ENCODE measurements around the gene VRTN. TPM values are rescaled to one million over a fixed set of nuclear protein-coding genes. Genes with fewer than 3 reads are reported as not detected.

The VRTN gene
- total and polyA plus RNA-seq, 2 of the 13 experiments (the other 11 are each of a cell fraction or from before 2014, with no cell fraction given): not detected

DNA sequence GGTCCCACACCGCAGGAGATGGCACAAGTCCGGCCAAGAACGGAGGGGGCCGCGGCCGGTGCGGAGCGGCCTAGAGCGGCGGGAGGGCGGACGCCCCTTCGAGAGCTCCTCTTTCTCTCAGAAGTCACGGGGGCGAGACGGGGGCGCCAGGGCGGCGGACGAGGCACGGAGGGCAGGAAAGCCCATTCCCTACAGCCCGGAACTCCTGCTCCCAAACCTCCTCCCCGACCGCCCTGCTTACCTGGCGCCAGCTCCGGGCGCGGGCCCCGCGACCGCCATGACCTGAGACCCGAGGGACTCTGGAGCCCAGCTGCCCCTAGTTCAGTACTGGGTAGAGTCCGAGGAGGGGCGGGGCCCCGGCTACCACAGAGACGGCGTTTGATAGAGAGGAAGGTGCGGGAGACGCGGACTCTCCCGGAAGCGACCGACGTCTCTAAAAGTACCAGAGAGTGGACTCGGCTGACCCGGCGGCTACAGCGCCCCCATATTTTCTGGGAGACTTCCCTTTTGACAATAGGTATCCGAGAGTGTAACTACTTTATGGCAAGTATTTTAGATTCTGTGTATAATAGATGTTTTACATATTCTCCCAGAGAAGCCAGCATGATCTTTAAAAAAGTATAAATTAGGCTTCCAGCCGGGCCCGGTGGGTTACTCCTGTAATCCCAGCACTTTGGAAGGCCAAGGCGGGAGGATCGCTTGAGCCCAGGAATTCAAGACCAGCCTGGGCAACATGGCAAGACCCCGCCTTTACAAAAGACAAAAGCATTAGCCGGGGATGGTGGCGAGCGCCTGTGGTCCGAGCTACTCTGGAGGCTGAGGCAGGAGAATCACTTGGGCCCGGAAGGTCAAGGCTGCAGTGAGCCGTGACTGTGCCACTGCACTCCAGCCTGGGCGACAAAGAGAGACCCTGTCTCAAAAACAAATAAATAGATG, 45.4 kb upstream of the VRTN start, which contains the start of gene ABCD4 (continued):
- TF ChIP-seq, protein P1, sequence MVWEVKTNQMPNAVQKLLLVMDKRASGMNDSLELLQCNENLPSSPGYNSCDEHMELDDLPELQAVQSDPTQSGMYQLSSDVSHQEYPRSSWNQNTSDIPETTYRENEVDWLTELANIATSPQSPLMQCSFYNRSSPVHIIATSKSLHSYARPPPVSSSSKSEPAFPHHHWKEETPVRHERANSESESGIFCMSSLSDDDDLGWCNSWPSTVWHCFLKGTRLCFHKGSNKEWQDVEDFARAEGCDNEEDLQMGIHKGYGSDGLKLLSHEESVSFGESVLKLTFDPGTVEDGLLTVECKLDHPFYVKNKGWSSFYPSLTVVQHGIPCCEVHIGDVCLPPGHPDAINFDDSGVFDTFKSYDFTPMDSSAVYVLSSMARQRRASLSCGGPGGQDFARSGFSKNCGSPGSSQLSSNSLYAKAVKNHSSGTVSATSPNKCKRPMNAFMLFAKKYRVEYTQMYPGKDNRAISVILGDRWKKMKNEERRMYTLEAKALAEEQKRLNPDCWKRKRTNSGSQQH (CRISPR knock-in tag; IDR thresholded peaks at IDR 0.05; ENCODE audit: low read depth): no peak
- TF ChIP-seq SMYD3 (CRISPR knock-in tag; IDR thresholded peaks at IDR 0.05) (no peak), ZNF724P (CRISPR knock-in tag; IDR thresholded peaks at IDR 0.05; ENCODE audit: borderline replicate concordance) (0 out of 2 replicates have a peak, but pooled peaks have one; percentile 61), ZFP36L2 (CRISPR knock-in tag; IDR thresholded peaks at IDR 0.05) (no peak), ZNF781 (CRISPR knock-in tag; IDR thresholded peaks at IDR 0.05; ENCODE audit: borderline replicate concordance, not compliant biosample characterization) (peak; percentile 57), ZNF256 (CRISPR knock-in tag; conservative IDR thresholded peaks at IDR 0.05) (no peak; the same call in 1 of the 2 replicates), MIER2 (CRISPR knock-in tag; IDR thresholded peaks at IDR 0.05) (no peak), TAF15 (IDR thresholded peaks at IDR 0.05; ENCODE audit: low read depth, low read length, poor library complexity, severe bottlenecking) (no peak), FOXM1 (CRISPR knock-in tag; IDR thresholded peaks at IDR 0.05) (no peak), HNRNPK (IDR thresholded peaks at IDR 0.05; ENCODE audit: low read depth, low read length, poor library complexity, severe bottlenecking) (peak; percentile 38), ARID2 (CRISPR knock-in tag; IDR thresholded peaks at IDR 0.05; ENCODE audit: borderline replicate concordance) (no peak), RFX5 (IDR thresholded peaks at IDR 0.05; ENCODE audit: low read depth, low read length) (no peak), ZNF282 (IDR thresholded peaks at IDR 0.05; ENCODE audit: partially characterized antibody) (no peak), ZNF749 (CRISPR knock-in tag; IDR thresholded peaks at IDR 0.05; ENCODE audit: borderline replicate concordance) (no peak)
- TF ChIP-seq, protein P2, sequence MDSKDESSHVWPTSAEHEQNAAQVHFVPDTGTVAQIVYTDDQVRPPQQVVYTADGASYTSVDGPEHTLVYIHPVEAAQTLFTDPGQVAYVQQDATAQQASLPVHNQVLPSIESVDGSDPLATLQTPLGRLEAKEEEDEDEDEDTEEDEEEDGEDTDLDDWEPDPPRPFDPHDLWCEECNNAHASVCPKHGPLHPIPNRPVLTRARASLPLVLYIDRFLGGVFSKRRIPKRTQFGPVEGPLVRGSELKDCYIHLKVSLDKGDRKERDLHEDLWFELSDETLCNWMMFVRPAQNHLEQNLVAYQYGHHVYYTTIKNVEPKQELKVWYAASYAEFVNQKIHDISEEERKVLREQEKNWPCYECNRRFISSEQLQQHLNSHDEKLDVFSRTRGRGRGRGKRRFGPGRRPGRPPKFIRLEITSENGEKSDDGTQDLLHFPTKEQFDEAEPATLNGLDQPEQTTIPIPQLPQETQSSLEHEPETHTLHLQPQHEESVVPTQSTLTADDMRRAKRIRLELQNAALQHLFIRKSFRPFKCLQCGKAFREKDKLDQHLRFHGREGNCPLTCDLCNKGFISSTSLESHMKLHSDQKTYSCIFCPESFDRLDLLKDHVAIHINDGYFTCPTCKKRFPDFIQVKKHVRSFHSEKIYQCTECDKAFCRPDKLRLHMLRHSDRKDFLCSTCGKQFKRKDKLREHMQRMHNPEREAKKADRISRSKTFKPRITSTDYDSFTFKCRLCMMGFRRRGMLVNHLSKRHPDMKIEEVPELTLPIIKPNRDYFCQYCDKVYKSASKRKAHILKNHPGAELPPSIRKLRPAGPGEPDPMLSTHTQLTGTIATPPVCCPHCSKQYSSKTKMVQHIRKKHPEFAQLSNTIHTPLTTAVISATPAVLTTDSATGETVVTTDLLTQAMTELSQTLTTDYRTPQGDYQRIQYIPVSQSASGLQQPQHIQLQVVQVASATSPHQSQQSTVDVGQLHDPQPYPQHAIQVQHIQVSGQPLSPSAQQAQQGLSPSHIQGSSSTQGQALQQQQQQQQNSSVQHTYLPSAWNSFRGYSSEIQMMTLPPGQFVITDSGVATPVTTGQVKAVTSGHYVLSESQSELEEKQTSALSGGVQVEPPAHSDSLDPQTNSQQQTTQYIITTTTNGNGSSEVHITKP (CRISPR knock-in tag; IDR thresholded peaks at IDR 0.05; ENCODE audit: low read depth): no peak
- TF ChIP-seq, protein P3, sequence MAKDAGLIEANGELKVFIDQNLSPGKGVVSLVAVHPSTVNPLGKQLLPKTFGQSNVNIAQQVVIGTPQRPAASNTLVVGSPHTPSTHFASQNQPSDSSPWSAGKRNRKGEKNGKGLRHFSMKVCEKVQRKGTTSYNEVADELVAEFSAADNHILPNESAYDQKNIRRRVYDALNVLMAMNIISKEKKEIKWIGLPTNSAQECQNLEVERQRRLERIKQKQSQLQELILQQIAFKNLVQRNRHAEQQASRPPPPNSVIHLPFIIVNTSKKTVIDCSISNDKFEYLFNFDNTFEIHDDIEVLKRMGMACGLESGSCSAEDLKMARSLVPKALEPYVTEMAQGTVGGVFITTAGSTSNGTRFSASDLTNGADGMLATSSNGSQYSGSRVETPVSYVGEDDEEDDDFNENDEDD (CRISPR knock-in tag; IDR thresholded peaks at IDR 0.05; ENCODE audit: borderline replicate concordance): no peak
- TF ChIP-seq, protein P4, sequence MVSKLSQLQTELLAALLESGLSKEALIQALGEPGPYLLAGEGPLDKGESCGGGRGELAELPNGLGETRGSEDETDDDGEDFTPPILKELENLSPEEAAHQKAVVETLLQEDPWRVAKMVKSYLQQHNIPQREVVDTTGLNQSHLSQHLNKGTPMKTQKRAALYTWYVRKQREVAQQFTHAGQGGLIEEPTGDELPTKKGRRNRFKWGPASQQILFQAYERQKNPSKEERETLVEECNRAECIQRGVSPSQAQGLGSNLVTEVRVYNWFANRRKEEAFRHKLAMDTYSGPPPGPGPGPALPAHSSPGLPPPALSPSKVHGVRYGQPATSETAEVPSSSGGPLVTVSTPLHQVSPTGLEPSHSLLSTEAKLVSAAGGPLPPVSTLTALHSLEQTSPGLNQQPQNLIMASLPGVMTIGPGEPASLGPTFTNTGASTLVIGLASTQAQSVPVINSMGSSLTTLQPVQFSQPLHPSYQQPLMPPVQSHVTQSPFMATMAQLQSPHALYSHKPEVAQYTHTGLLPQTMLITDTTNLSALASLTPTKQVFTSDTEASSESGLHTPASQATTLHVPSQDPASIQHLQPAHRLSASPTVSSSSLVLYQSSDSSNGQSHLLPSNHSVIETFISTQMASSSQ (IDR thresholded peaks at IDR 0.05; ENCODE audit: low read depth): no peak
- TF ChIP-seq, protein P4 (CRISPR knock-in tag; IDR thresholded peaks at IDR 0.05; ENCODE audit: borderline replicate concordance): no peak

Data from HepG2 (cell line).